PFSK-1 (cell line): ENCODE data around the gene CD33.
"Not testable (repeated sequence)": the region's sequence is repeated elsewhere in the genome, so short reads cannot be mapped to it uniquely, and the experiment has no call there.

ENCODE experiments used
- SIN3A ChIP-seq: IDR thresholded peaks from 2 replicates; pipeline ENCODE4 v1.6.1; 2012; ENCODE audit warnings: mild to moderate bottlenecking, low read length, moderate library complexity, borderline replicate concordance; ENCODE audit not compliant: insufficient read depth
- TAF1 ChIP-seq: IDR thresholded peaks from 2 replicates; pipeline ENCODE4 v1.6.1; 2012; ENCODE audit warnings: low read length, control low read depth, borderline replicate concordance; ENCODE audit not compliant: insufficient read depth

DNA sequence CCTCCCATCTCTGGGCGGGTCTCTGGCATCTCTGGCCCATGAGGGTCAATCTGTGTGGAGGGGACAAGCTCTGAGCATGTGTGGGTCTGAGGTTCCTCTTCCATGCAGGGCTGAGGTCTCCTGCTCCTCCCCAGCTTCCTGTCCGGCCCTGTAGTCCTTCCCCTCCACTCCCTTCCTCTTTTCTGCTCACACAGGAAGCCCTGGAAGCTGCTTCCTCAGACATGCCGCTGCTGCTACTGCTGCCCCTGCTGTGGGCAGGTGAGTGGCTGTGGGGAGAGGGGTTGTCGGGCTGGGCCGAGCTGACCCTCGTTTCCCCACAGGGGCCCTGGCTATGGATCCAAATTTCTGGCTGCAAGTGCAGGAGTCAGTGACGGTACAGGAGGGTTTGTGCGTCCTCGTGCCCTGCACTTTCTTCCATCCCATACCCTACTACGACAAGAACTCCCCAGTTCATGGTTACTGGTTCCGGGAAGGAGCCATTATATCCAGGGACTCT is at the start of gene CD33:
- TF ChIP-seq SIN3A, TAF1: not testable (repeated sequence)
